Measurements from ENCODE around the gene ST8SIA1.

DNA sequence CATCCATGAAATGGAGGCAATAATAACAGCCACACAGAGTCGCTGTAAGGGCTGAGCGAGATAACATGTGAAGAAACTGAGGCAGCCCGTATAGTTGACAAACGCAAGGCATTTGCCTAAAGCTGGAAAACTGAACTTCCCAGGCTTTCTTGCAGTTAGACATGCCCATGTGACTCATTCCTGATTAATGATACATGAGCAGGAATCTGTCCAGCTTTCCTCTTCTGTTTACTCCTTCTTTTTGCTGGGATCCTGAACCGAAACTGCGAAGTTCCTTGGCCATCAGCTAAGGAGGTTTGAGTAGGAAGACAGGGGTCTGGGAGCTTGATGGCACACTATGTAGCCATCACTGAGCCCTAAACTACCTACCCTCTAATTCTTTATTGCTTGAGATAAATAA lies 52.2 kb downstream of the ST8SIA1 start:
- no peak for TF ChIP-seq CTCF (IDR thresholded peaks at IDR 0.05)
- no peak for TF ChIP-seq RAD21 (IDR thresholded peaks at IDR 0.05; ENCODE audit: low read length)
- TF ChIP-seq SMC3 (IDR thresholded peaks at IDR 0.05; ENCODE audit: low read depth, low read length), result no peak
- TF ChIP-seq, protein P1, sequence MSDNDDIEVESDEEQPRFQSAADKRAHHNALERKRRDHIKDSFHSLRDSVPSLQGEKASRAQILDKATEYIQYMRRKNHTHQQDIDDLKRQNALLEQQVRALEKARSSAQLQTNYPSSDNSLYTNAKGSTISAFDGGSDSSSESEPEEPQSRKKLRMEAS (IDR thresholded peaks at IDR 0.05; ENCODE audit: low read depth), result 0 out of 2 replicates have a peak, but pooled peaks have one; percentile 21
- TF ChIP-seq MEF2A (IDR thresholded peaks at IDR 0.05; ENCODE audit: borderline replicate concordance, low read depth), result no peak
- TF ChIP-seq EZH2phosphoT487 (IDR thresholded peaks at IDR 0.05; ENCODE audit: borderline replicate concordance, low read depth), result no peak
